GM12874 (cell line): ENCODE measurements around the gene C1QA.

Experiments used
- CTCF ChIP-seq: IDR thresholded peaks from 2 replicates; pipeline ENCODE4 v1.5.1; 2011; ENCODE audit warnings: low read depth, mild to moderate bottlenecking, control low read depth, low read length, moderate library complexity; ENCODE audit not compliant: insufficient read depth

Gene C1QA

GRCh38 chr1:22595108-22595507 lies 41.3 kb upstream of the C1QA start:
- no peak for TF ChIP-seq CTCF

GRCh38 chr1:22597301-22597965 lies 39.0 kb upstream of the C1QA start:
- TF ChIP-seq CTCF, result no peak

- no peak for TF ChIP-seq CTCF
These were observed 38.4 kb upstream of the C1QA start for GRCh38 chr1:22597996-22598395.

GRCh38 chr1:22598736-22599135 lies 37.7 kb upstream of the C1QA start:
- TF ChIP-seq CTCF, result no peak

GRCh38 chr1:22600071-22600816 lies 36.2 kb upstream of the C1QA start:
- TF ChIP-seq CTCF, result no peak

GRCh38 chr1:22600817-22601605 lies 35.4 kb upstream of the C1QA start:
- no peak for TF ChIP-seq CTCF

- TF ChIP-seq CTCF, result no peak
These were observed 34.8 kb upstream of the C1QA start for GRCh38 chr1:22601610-22602009.
